NCI-H1417 treated with DMSO at 0.1 percent for 48 hours (cell line): ENCODE measurements around the gene GRIK4.
A peak's percentile ranks its signal among the peaks of the same experiment; 100 is the strongest.

Experiments
- DNase-seq: peaks from one replicate; lab custom pipeline; 2025; lab: John Stamatoyannopoulos, UW

Gene GRIK4

GRCh38 chr11:120549346-120549745, 37.8 kb downstream of the GRIK4 start:
- no peak for DNase-seq

- DNase-seq = no peak
Measured at GRCh38 chr11:120550007-120550406, 38.5 kb downstream of the GRIK4 start.

- DNase-seq = no peak
Measured at GRCh38 chr11:120551191-120551590, 39.6 kb downstream of the GRIK4 start.

- no peak for DNase-seq
Measured at GRCh38 chr11:120554766-120555432, 43.4 kb downstream of the GRIK4 start.

- no peak for DNase-seq
Measured at GRCh38 chr11:120555433-120555773, 43.9 kb downstream of the GRIK4 start.

GRCh38 chr11:120556797-120557196, 45.2 kb downstream of the GRIK4 start:
- DNase-seq = no peak

- DNase-seq = no peak
Measured at GRCh38 chr11:120558744-120559431, 47.3 kb downstream of the GRIK4 start.

- DNase-seq = no peak
Measured at GRCh38 chr11:120561286-120561685, 49.7 kb downstream of the GRIK4 start.

GRCh38 chr11:120562806-120563425, 51.4 kb downstream of the GRIK4 start:
- DNase-seq = no peak

- peak; percentile 22 for DNase-seq
Measured at GRCh38 chr11:120563703-120564572, 52.4 kb downstream of the GRIK4 start.

GRCh38 chr11:120564573-120565311, 53.2 kb downstream of the GRIK4 start:
- DNase-seq = no peak

- no peak for DNase-seq
Measured at GRCh38 chr11:120565466-120566155, 54.1 kb downstream of the GRIK4 start.

- DNase-seq = no peak
Measured at GRCh38 chr11:120566176-120566575, 54.6 kb downstream of the GRIK4 start.

- DNase-seq = no peak
Measured at GRCh38 chr11:120568572-120569307, 57.2 kb downstream of the GRIK4 start.

GRCh38 chr11:120569861-120570260, 58.3 kb downstream of the GRIK4 start:
- DNase-seq = no peak

GRCh38 chr11:120571476-120571875, 59.9 kb downstream of the GRIK4 start:
- no peak for DNase-seq

- no peak for DNase-seq
Measured at GRCh38 chr11:120573756-120574354, 62.3 kb downstream of the GRIK4 start.

- no peak for DNase-seq
Measured at GRCh38 chr11:120574876-120575275, 63.3 kb downstream of the GRIK4 start.

- no peak for DNase-seq
Measured at GRCh38 chr11:120575461-120575860, 63.9 kb downstream of the GRIK4 start.

- no peak for DNase-seq
Measured at GRCh38 chr11:120576606-120577005, 65.1 kb downstream of the GRIK4 start.
